NAMALWA (cell line): ENCODE results near the gene LENG1.

Experiments used
- DNase-seq: peaks from one replicate; pipeline ENCODE4 v3.0.0-alpha.2; 2015; ENCODE audit warnings: low spot score

Gene LENG1

GRCh38 chr19:54109651-54110050 is 49.9 kb downstream of the LENG1 start:
- no peak for DNase-seq

- DNase-seq: no peak
Measured at GRCh38 chr19:54108496-54108895, 51.0 kb downstream of the LENG1 start.

GRCh38 chr19:54107876-54108490 is 51.5 kb downstream of the LENG1 start:
- DNase-seq: no peak

GRCh38 chr19:54106716-54107115 is 52.8 kb downstream of the LENG1 start:
- no peak for DNase-seq

- DNase-seq: no peak
Measured at GRCh38 chr19:54105796-54106195, 53.7 kb downstream of the LENG1 start.
